Liver (tissue), 9 donors: ENCODE data around the gene REM1. TPM values are rescaled to one million over a fixed set of nuclear protein-coding genes. Genes with fewer than 3 reads are reported as not detected.
A peak's percentile ranks its signal among the peaks of the same experiment; 100 is the strongest.

Source experiments
- DNase-seq: peaks from one replicate; pipeline ENCODE4 v3.0.0-alpha.2; 2017; ENCODE audit warnings: low spot score
- H3K27ac ChIP-seq, 2 donors: one replicate each; pipeline ENCODE4 v1.7.0; 2013; ENCODE audit warnings: inconsistent platforms in 2 of 2, low read length in 2 of 2, control low read depth in 1 of 2, low read depth in 1 of 2, mild to moderate bottlenecking in 1 of 2
- H3K27me3 ChIP-seq, 4 donors: one replicate each; pipeline versions ENCODE4 v1.6.1 to v1.7.0; 2013; ENCODE audit warnings: low read length in 3 of 4, inconsistent platforms in 1 of 4, mild to moderate bottlenecking in 1 of 4, moderate library complexity in 1 of 4; ENCODE audit not compliant: control insufficient read depth in 4 of 4, insufficient read depth in 4 of 4
- H3K36me3 ChIP-seq, 4 donors: one replicate each; pipeline versions ENCODE4 v1.6.1 to v1.7.0; 2013; ENCODE audit warnings: low read length in 3 of 4, mild to moderate bottlenecking in 3 of 4, low read depth in 1 of 4, moderate library complexity in 1 of 4; ENCODE audit not compliant: control insufficient read depth in 4 of 4, insufficient read depth in 3 of 4
- H3K4me1 ChIP-seq, 4 donors: one replicate each; pipeline versions ENCODE4 v1.6.1 to v1.7.0; 2013; ENCODE audit warnings: low read length in 3 of 4, mild to moderate bottlenecking in 3 of 4, moderate library complexity in 1 of 4; ENCODE audit not compliant: control insufficient read depth in 4 of 4, insufficient read depth in 4 of 4
- H3K4me3 ChIP-seq, 3 donors: one replicate each; pipeline versions ENCODE4 v1.6.1 to v1.7.0; 2013; ENCODE audit warnings: low read length in 3 of 3, control low read depth in 1 of 3, low read depth in 1 of 3, mild to moderate bottlenecking in 1 of 3
- H3K9ac ChIP-seq, 2 donors: one replicate each; pipeline ENCODE4 v1.7.0; 2013; ENCODE audit warnings: low read length in 2 of 2, mild to moderate bottlenecking in 2 of 2, moderate library complexity in 2 of 2, control low read depth in 1 of 2, low read depth in 1 of 2
- H3K9me3 ChIP-seq, 4 donors: one replicate each; pipeline versions ENCODE4 v1.6.1 to v1.7.0; 2013; ENCODE audit warnings: low read length in 3 of 4; ENCODE audit not compliant: control insufficient read depth in 4 of 4
- ATF3 ChIP-seq: IDR thresholded peaks from 2 replicates; pipeline ENCODE4 v1.6.1; 2016; ENCODE audit warnings: antibody characterized with exemption
- EGR1 ChIP-seq, 2 donors: IDR thresholded peaks; 2 replicates each; pipeline ENCODE4 v1.6.1; 2016 to 2018; ENCODE audit warnings: antibody characterized with exemption in 2 of 2, low read depth in 2 of 2
- FOXA2 ChIP-seq: IDR thresholded peaks from 2 replicates; pipeline ENCODE4 v1.6.1; 2016; ENCODE audit warnings: antibody characterized with exemption
- GABPA ChIP-seq, 2 donors: IDR thresholded peaks in 1 of 2; conservative IDR thresholded peaks in 1 of 2; 2 replicates each; pipeline ENCODE4 v1.6.1; 2016; ENCODE audit warnings: antibody characterized with exemption in 2 of 2, mild to moderate bottlenecking in 1 of 2, moderate library complexity in 1 of 2
- HNF4A ChIP-seq, 2 donors: conservative IDR thresholded peaks; 2 replicates each; pipeline ENCODE4 v1.6.1; 2016; ENCODE audit warnings: antibody characterized with exemption in 2 of 2, mild to moderate bottlenecking in 2 of 2
- HNF4G ChIP-seq: IDR thresholded peaks from 2 replicates; pipeline ENCODE4 v1.6.1; 2016; ENCODE audit warnings: antibody characterized with exemption
- JUND ChIP-seq, 2 donors: IDR thresholded peaks; 2 replicates each; pipeline ENCODE4 v1.6.1; 2016; ENCODE audit warnings: antibody characterized with exemption in 2 of 2
- NR2F2 ChIP-seq: IDR thresholded peaks from 2 replicates; pipeline ENCODE4 v1.6.1; 2016; ENCODE audit warnings: antibody characterized with exemption
- RAD21 ChIP-seq, 2 donors: IDR thresholded peaks; 2 replicates each; pipeline ENCODE4 v1.6.1; 2016; ENCODE audit warnings: antibody characterized with exemption in 2 of 2, mild to moderate bottlenecking in 2 of 2
- RXRA ChIP-seq, 2 donors: IDR thresholded peaks; 2 replicates each; pipeline ENCODE4 v1.6.1; 2017 to 2018; ENCODE audit warnings: antibody characterized with exemption in 2 of 2, mild to moderate bottlenecking in 1 of 2
- SP1 ChIP-seq: IDR thresholded peaks from 2 replicates; pipeline ENCODE4 v1.6.1; 2018; ENCODE audit warnings: antibody characterized with exemption, mild to moderate bottlenecking
- TAF1 ChIP-seq: conservative IDR thresholded peaks from 2 replicates; pipeline ENCODE4 v1.6.1; 2016; ENCODE audit warnings: antibody characterized with exemption, mild to moderate bottlenecking
- YY1 ChIP-seq: IDR thresholded peaks from 2 replicates; pipeline ENCODE4 v1.6.1; 2016; ENCODE audit warnings: antibody characterized with exemption, mild to moderate bottlenecking
- ZBTB33 ChIP-seq: IDR thresholded peaks from 2 replicates; pipeline ENCODE4 v1.6.1; 2016; ENCODE audit warnings: antibody characterized with exemption
- WGBS: extraction: QIAGEN DNeasy Blood & Tissue Kit; methylation state at CpG from one replicate; pipeline ENCODE4 v1.1.7; 2013; 5-methylcytosine and 5-hydroxymethylcytosine counted together
- polyA plus RNA-seq, 2 donors: library from polyadenylated mRNA; stranded (reverse) in 1 of 2; unstranded in 1 of 2; fragments of 200-250 nt in 1 of 2; fragments of >200 nt in 1 of 2; fragmentation: Nextera tagmentation in 1 of 2; extraction: Ambion mirVana in 1 of 2; gene quantifications; one replicate each; pipeline versions ENCODE4 v1.2.1 to v1.2.3, GENCODE V29; 2013 to 2015
- total RNA-seq, 2 donors: library from RNA; depleted of rRNA; stranded (reverse); fragments of >200 nt; gene quantifications; one replicate each; pipeline ENCODE4 v1.2.3, GENCODE V29; 2014
- TF ChIP-seq, protein P1 (sequence below): IDR thresholded peaks from 2 replicates; pipeline ENCODE4 v1.6.1; 2016; ENCODE audit warnings: antibody characterized with exemption, mild to moderate bottlenecking
- donor health status: healthy.
- donor health status: healthy.
- donor health status: healthy.
- donor health status: healthy.
- donor health status: healthy.

REM1 gene
- total and polyA plus RNA-seq, 4 donors, result 0.17 to 0.46 (median 0.21) TPM

DNA sequence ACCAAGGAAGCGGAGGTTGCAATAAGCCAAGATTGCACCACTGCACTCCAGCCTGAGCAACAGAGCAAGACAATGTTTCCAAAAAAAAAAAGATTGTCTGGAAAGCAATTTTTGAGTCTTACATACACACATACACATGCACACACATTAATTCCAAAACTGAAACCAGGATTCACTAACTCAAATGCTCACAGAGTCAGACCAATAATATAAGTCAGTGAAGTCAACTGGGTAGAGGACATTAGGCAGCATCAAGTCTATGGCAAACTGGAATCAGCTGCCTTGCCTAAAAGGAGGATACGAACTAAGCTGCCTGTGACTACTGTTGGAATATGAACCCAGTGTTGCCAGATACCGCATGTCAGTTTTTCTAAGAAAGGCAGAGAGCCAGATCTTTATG lies 15.7 kb downstream of the REM1 start (continued):
- TF ChIP-seq YY1, result no peak
- no peak for TF ChIP-seq HNF4A (conservative IDR thresholded peaks at IDR 0.05)

GRCh38 chr20:31494131-31494530 lies 19.0 kb downstream of the REM1 start:
- Histone ChIP-seq H3K9me3 (no peaks in the 10 kb centered on the region), H3K27ac (no peak overlapping the region), H3K27me3 (peaks cover 0 to 4% (median 0%) of the 10 kb centered on the region in 4 donors), H3K4me3 (no peak overlapping the region), H3K36me3 (no peaks in the 10 kb centered on the region), H3K9ac (no peak overlapping the region), H3K4me1 (no peaks in the 10 kb centered on the region)
- TF ChIP-seq HNF4A (conservative IDR thresholded peaks at IDR 0.05) (no peak), TAF1 (no peak), JUND (IDR thresholded peaks at IDR 0.05) (no peak), ATF3 (no peak), EGR1 (IDR thresholded peaks at IDR 0.05; ENCODE audit: low read depth in 2 of 2) (no peak), HNF4G (no peak), RXRA (IDR thresholded peaks at IDR 0.05) (no peak), FOXA2 (no peak), GABPA (IDR thresholded peaks at IDR 0.05 in 1 of 2, conservative IDR thresholded peaks at IDR 0.05 in 1 of 2) (no peak), ZBTB33 (no peak), RAD21 (IDR thresholded peaks at IDR 0.05) (no peak)
- WGBS, result 54% methylated on average over 2 of the region's 2 CpGs
- DNase-seq, result no peak

- peaks cover 0 to 4% (median 0%) of the 10 kb centered on the region in 4 donors for H3K27me3 ChIP-seq
- no peak overlapping the region for H3K27ac ChIP-seq
- H3K4me3 ChIP-seq, result no peak overlapping the region
- 55% methylated on average over 15 of the region's 15 CpGs for WGBS
- DNase-seq, result no peak
- H3K9me3 ChIP-seq, result no peaks in the 10 kb centered on the region
- no peaks in the 10 kb centered on the region for H3K4me1 ChIP-seq
- H3K9ac ChIP-seq, result no peak overlapping the region
- TF ChIP-seq RAD21 (IDR thresholded peaks at IDR 0.05), result peak in 1 of 2 donors; percentile 16
- no peak for TF ChIP-seq EGR1 (IDR thresholded peaks at IDR 0.05; ENCODE audit: low read depth in 2 of 2)
- TF ChIP-seq, protein P1, sequence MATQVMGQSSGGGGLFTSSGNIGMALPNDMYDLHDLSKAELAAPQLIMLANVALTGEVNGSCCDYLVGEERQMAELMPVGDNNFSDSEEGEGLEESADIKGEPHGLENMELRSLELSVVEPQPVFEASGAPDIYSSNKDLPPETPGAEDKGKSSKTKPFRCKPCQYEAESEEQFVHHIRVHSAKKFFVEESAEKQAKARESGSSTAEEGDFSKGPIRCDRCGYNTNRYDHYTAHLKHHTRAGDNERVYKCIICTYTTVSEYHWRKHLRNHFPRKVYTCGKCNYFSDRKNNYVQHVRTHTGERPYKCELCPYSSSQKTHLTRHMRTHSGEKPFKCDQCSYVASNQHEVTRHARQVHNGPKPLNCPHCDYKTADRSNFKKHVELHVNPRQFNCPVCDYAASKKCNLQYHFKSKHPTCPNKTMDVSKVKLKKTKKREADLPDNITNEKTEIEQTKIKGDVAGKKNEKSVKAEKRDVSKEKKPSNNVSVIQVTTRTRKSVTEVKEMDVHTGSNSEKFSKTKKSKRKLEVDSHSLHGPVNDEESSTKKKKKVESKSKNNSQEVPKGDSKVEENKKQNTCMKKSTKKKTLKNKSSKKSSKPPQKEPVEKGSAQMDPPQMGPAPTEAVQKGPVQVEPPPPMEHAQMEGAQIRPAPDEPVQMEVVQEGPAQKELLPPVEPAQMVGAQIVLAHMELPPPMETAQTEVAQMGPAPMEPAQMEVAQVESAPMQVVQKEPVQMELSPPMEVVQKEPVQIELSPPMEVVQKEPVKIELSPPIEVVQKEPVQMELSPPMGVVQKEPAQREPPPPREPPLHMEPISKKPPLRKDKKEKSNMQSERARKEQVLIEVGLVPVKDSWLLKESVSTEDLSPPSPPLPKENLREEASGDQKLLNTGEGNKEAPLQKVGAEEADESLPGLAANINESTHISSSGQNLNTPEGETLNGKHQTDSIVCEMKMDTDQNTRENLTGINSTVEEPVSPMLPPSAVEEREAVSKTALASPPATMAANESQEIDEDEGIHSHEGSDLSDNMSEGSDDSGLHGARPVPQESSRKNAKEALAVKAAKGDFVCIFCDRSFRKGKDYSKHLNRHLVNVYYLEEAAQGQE, result no peak
- no peak for TF ChIP-seq ZBTB33
- peak; percentile 55 for TF ChIP-seq NR2F2
- TF ChIP-seq GABPA (IDR thresholded peaks at IDR 0.05 in 1 of 2, conservative IDR thresholded peaks at IDR 0.05 in 1 of 2), result no peak
- no peak for TF ChIP-seq HNF4G
- TF ChIP-seq SP1, result peak; percentile 26
- H3K36me3 ChIP-seq, result no peaks in the 10 kb centered on the region
Measured at GRCh38 chr20:31496761-31497295, 21.7 kb downstream of the REM1 start.
